HCT116 (cell line): ENCODE measurements around the gene ADAMTS3.

Experiments
- MAX ChIP-seq: IDR thresholded peaks from 2 replicates; pipeline ENCODE4 v1.6.1; 2012
- YY1 ChIP-seq: IDR thresholded peaks from 2 replicates; pipeline ENCODE4 v1.6.1; 2011; ENCODE audit warnings: low read length, low read depth, moderate library complexity, mild to moderate bottlenecking; ENCODE audit not compliant: insufficient replicate concordance; ENCODE audit errors: extremely low read depth
- ZNF274 ChIP-seq: fragments of 200-500 bp; sonication (Bioruptor generic); IDR thresholded peaks from 2 replicates; pipeline ENCODE4 v1.6.1; 2014; ENCODE audit warnings: mild to moderate bottlenecking, low read depth, low read length, inconsistent platforms
- TF ChIP-seq, protein P1 (sequence below), 3 experiments: fragments of 200-600 bp in 1 of 3; sonication (generic) in 1 of 3; IDR thresholded peaks in 2 of 3; conservative IDR thresholded peaks in 1 of 3; 2 replicates each; pipeline ENCODE4 v1.5.1; 2012 to 2017; ENCODE audit warnings: low read depth in 2 of 3, low read length in 2 of 3, antibody characterized with exemption in 1 of 3, borderline replicate concordance in 1 of 3, control low read depth in 1 of 3, mild to moderate bottlenecking in 1 of 3, mixed read lengths in 1 of 3, mixed run types in 1 of 3, moderate library complexity in 1 of 3; ENCODE audit not compliant: insufficient read depth in 1 of 3

DNA sequence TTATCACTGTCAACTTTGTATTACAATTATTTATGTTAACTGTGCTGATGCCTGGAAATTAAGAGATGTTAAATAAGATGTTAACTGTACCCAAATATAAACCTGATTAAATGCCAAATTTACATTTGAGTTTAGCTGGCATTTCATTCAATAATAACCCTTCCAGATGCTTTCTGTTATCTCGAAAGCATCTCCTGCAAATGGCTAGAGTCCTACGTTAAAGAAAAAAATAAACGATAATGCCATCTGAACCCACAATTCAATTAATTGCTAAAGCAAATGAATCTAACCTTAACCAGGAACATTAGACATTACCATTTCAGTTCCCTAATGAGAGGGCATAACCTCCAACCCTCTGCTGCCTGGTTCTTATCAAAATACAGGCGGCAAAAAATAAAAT is 145.0 kb downstream of the ADAMTS3 start:
- TF ChIP-seq, protein P1, sequence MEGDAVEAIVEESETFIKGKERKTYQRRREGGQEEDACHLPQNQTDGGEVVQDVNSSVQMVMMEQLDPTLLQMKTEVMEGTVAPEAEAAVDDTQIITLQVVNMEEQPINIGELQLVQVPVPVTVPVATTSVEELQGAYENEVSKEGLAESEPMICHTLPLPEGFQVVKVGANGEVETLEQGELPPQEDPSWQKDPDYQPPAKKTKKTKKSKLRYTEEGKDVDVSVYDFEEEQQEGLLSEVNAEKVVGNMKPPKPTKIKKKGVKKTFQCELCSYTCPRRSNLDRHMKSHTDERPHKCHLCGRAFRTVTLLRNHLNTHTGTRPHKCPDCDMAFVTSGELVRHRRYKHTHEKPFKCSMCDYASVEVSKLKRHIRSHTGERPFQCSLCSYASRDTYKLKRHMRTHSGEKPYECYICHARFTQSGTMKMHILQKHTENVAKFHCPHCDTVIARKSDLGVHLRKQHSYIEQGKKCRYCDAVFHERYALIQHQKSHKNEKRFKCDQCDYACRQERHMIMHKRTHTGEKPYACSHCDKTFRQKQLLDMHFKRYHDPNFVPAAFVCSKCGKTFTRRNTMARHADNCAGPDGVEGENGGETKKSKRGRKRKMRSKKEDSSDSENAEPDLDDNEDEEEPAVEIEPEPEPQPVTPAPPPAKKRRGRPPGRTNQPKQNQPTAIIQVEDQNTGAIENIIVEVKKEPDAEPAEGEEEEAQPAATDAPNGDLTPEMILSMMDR (IDR thresholded peaks at IDR 0.05 in 2 of 3, conservative IDR thresholded peaks at IDR 0.05 in 1 of 3; ENCODE audit: borderline replicate concordance in 1 of 3, insufficient read depth in 1 of 3, low read depth in 2 of 3, low read length in 2 of 3) = no peak
- TF ChIP-seq MAX = no peak
- no peak for TF ChIP-seq ZNF274
- TF ChIP-seq YY1 = no peak
